ENCODE measurements around the gene PHACTR1.

DNA sequence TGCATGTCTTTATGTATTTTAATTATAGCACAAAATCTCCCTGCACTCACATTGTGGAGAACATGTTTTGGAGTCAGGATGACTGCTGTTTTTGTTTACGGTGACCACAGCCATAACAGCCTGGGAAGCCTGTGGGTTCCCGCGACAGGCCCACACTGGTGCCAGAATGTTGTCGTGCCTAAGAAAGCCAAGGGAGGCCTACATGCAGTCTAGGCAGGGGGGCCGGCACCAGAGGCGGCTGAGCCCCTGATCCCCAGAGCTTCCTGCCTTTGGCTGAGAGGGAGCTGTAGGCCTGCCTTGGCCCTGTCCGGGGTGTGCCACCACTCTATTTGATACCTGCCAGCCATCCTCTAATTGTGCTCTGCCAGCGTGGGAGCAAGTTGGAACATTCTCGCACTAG is 565.1 kb downstream of the PHACTR1 start:
- TF ChIP-seq CTCF (IDR thresholded peaks at IDR 0.05) (no peak), POLR2A (IDR thresholded peaks at IDR 0.05) (no peak)
